Trophoblast cell (in vitro differentiated cells and primary cell): ENCODE measurements around the gene CREB5.

Source experiments
- DNase-seq, 2 donors: peaks; one replicate each; pipeline ENCODE4 v3.0.0-alpha.2; 2016
- H2AFZ ChIP-seq: 2 replicates; pipeline ENCODE4 v1.6.1; 2013; ENCODE audit warnings: low read length, moderate library complexity, mild to moderate bottlenecking; ENCODE audit not compliant: insufficient read depth, poor library complexity
- H2AK5ac ChIP-seq: 2 replicates; pipeline ENCODE4 v1.6.1; 2013; ENCODE audit warnings: mild to moderate bottlenecking, low read length
- H2BK120ac ChIP-seq: 2 replicates; pipeline ENCODE4 v1.6.1; 2013; ENCODE audit warnings: low read length, mild to moderate bottlenecking, moderate library complexity; ENCODE audit not compliant: insufficient read depth, poor library complexity
- H2BK12ac ChIP-seq: 2 replicates; pipeline ENCODE4 v1.6.1; 2013; ENCODE audit warnings: mild to moderate bottlenecking, low read length, moderate library complexity
- H2BK5ac ChIP-seq: 2 replicates; pipeline ENCODE4 v1.6.1; 2013; ENCODE audit warnings: low read length, low read depth, moderate library complexity, mild to moderate bottlenecking; ENCODE audit not compliant: poor library complexity
- H3K14ac ChIP-seq: 2 replicates; pipeline ENCODE4 v1.6.1; 2013; ENCODE audit warnings: mild to moderate bottlenecking, low read length
- H3K18ac ChIP-seq: 2 replicates; pipeline ENCODE4 v1.6.1; 2013; ENCODE audit warnings: mild to moderate bottlenecking, low read length
- H3K23ac ChIP-seq: 2 replicates; pipeline ENCODE4 v1.6.1; 2013; ENCODE audit warnings: low read length
- H3K27ac ChIP-seq: 2 replicates; pipeline ENCODE4 v1.5.1; 2013; ENCODE audit warnings: low read depth, mild to moderate bottlenecking, inconsistent platforms, low read length, moderate library complexity
- H3K27me3 ChIP-seq: 2 replicates; pipeline ENCODE4 v1.6.1; 2013; ENCODE audit warnings: inconsistent platforms, mild to moderate bottlenecking, low read length, moderate library complexity; ENCODE audit not compliant: insufficient read depth
- H3K36me3 ChIP-seq, 2 experiments: 1 replicate in 1 of 2; 2 replicates in 1 of 2; pipeline ENCODE4 v1.6.1; 2013; ENCODE audit warnings: low read length in 2 of 2, mild to moderate bottlenecking in 2 of 2, moderate library complexity in 1 of 2; ENCODE audit not compliant: insufficient read depth in 2 of 2, control insufficient read depth in 1 of 2
- H3K4ac ChIP-seq: 2 replicates; pipeline ENCODE4 v1.6.1; 2013; ENCODE audit warnings: low read depth, mild to moderate bottlenecking, low read length, moderate library complexity
- H3K4me1 ChIP-seq, 2 experiments: 1 replicate in 1 of 2; 2 replicates in 1 of 2; pipeline ENCODE4 v1.6.1; 2013; ENCODE audit warnings: low read length in 2 of 2, mild to moderate bottlenecking in 2 of 2, moderate library complexity in 1 of 2; ENCODE audit not compliant: insufficient read depth in 2 of 2, control insufficient read depth in 1 of 2
- H3K4me2 ChIP-seq: 2 replicates; pipeline ENCODE4 v1.6.1; 2013; ENCODE audit warnings: inconsistent platforms, mild to moderate bottlenecking, low read length, moderate library complexity
- H3K4me3 ChIP-seq: 2 replicates; pipeline ENCODE4 v1.5.1; 2013; ENCODE audit warnings: mild to moderate bottlenecking, low read depth, low read length, inconsistent platforms
- H3K79me1 ChIP-seq: one replicate; pipeline ENCODE4 v1.6.1; 2013; ENCODE audit warnings: low read length
- H3K79me2 ChIP-seq: 2 replicates; pipeline ENCODE4 v1.6.1; 2013; ENCODE audit warnings: low read length, mild to moderate bottlenecking; ENCODE audit not compliant: control insufficient read depth, insufficient read depth, poor library complexity
- H3K9ac ChIP-seq: 2 replicates; pipeline ENCODE4 v1.6.1; 2013; ENCODE audit warnings: mild to moderate bottlenecking, low read length
- H3K9me3 ChIP-seq: 2 replicates; pipeline ENCODE4 v1.6.1; 2013; ENCODE audit warnings: low read depth, mild to moderate bottlenecking, control low read depth, inconsistent platforms, low read length; ENCODE audit not compliant: insufficient read depth
- H4K12ac ChIP-seq: 2 replicates; pipeline ENCODE4 v1.6.1; 2013; ENCODE audit warnings: low read depth, mild to moderate bottlenecking, low read length, moderate library complexity
- H4K8ac ChIP-seq: 2 replicates; pipeline ENCODE4 v1.6.1; 2013; ENCODE audit warnings: low read depth, mild to moderate bottlenecking, low read length, moderate library complexity
- H4K91ac ChIP-seq: one replicate; pipeline ENCODE4 v1.6.1; 2013; ENCODE audit warnings: low read depth, mild to moderate bottlenecking, low read length, moderate library complexity
- WGBS: extraction: QIAGEN DNeasy Blood & Tissue Kit; methylation state at CpG from one replicate; pipeline ENCODE4 v1.1.7; 2013; ENCODE audit warnings: missing lambda C conversion rate; ENCODE audit not compliant: insufficient read length, insufficient coverage; ENCODE audit errors: extremely low coverage; 5-methylcytosine and 5-hydroxymethylcytosine counted together

CREB5 gene

DNA sequence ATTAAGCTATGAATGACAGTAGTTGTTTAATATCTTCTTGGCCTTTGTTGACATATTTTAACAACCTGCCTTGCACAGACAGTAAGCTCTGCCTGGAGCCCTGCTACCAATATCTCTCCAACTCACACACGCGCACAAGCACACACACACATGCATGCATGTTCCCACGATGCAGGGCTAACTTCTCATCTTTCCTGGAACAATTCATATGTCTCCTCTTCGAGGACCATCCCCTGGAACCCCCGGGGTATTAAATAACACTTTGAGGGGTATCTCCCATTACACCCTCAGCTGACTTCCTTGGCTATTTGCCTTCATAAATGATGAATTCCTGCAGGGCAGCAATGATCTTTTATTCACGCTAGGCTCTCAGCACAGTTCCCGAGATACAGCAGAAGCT, 287.8 kb downstream of the CREB5 start:
- WGBS, result no CpG with 5 or more reads among the region's 7 CpGs
- H3K9ac ChIP-seq, result no peak overlapping the region
- no peak for DNase-seq

DNA sequence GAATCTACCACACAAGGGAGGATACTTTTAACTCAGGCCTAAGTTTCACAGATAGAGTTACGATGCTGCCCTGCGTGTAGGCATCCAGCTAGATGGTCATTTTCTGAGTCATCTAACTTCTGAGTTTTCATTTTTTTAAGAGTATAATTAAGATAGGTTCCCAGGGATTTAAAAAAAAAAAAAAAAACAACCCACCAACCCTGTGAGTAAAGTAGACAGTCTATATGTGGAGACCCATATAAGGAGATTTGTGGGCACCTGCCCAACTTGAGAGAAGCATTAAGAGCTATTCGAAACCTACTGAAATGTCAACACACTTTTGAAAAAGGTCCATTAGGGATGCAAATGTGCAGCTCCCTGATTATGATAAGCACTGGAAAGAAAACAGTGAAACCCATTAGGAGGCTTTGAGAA, 288.5 kb downstream of the CREB5 start:
- no peaks in the 10 kb centered on the region for H3K9me3 ChIP-seq
- H3K4me3 ChIP-seq, result no peak overlapping the region
- no peaks in the 10 kb centered on the region for H3K27me3 ChIP-seq
- DNase-seq, result no peak
- H3K9ac ChIP-seq, result no peak overlapping the region
- no peak overlapping the region for H2BK5ac ChIP-seq
- H2AK5ac ChIP-seq, result no peak overlapping the region
- H4K91ac ChIP-seq, result no peak overlapping the region
- H3K4ac ChIP-seq, result no peak overlapping the region
- no CpG with 5 or more reads among the region's 3 CpGs for WGBS
- no peak overlapping the region for H2BK120ac ChIP-seq
- H3K4me1 ChIP-seq, result no peaks in the 10 kb centered on the region
- no peaks in the 10 kb centered on the region for H3K79me2 ChIP-seq
- no peaks in the 10 kb centered on the region for H3K36me3 ChIP-seq
- no peak overlapping the region for H3K4me2 ChIP-seq
- no peak overlapping the region for H3K27ac ChIP-seq
- no peak overlapping the region for H2BK12ac ChIP-seq
- no peak overlapping the region for H3K18ac ChIP-seq
- no peaks in the 10 kb centered on the region for H3K79me1 ChIP-seq
- no peak overlapping the region for H4K12ac ChIP-seq
- no peak overlapping the region for H3K14ac ChIP-seq
- H4K8ac ChIP-seq, result no peak overlapping the region
- no peak overlapping the region for H2AFZ ChIP-seq
- no peak overlapping the region for H3K23ac ChIP-seq

More for the DNA sequence above, 287.8 kb downstream of the CREB5 start:
- Histone ChIP-seq H3K4ac (no peak overlapping the region), H3K79me2 (no peaks in the 10 kb centered on the region), H4K12ac (no peak overlapping the region), H3K4me3 (no peak overlapping the region), H2BK12ac (no peak overlapping the region), H3K4me1 (peaks cover 0 to 2% of the 10 kb centered on the region in 2 experiments), H3K14ac (no peak overlapping the region), H2BK120ac (no peak overlapping the region), H3K9me3 (no peaks in the 10 kb centered on the region), H4K8ac (no peak overlapping the region), H3K36me3 (no peaks in the 10 kb centered on the region), H2AFZ (no peak overlapping the region), H3K23ac (no peak overlapping the region), H4K91ac (no peak overlapping the region), H2BK5ac (no peak overlapping the region), H3K4me2 (no peak overlapping the region), H3K27me3 (no peaks in the 10 kb centered on the region), H3K27ac (no peak overlapping the region), H3K79me1 (no peaks in the 10 kb centered on the region), H2AK5ac (no peak overlapping the region), H3K18ac (no peak overlapping the region)

DNA sequence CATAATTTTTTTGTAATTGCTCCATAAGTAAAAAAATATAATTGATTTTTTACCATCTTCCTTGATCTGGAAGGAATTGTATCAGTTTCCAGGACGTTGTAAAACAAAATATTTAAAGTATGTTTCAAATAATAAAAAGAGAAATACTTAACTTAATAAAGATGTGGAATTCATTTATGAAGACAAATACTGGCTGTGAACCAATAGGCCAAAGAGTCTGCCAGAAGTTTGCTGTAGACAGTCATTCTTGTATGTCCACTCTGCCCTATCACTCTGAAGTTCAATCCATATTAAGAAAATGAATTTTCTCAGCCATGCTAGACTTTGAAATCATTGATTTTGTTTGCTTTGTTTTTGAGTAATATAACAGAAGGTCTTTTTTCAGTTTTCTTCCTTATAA, 289.4 kb downstream of the CREB5 start:
- Histone ChIP-seq H3K9ac (no peak overlapping the region), H2AK5ac (no peak overlapping the region), H2BK12ac (no peak overlapping the region), H3K4me3 (no peak overlapping the region), H3K4ac (no peak overlapping the region), H3K4me2 (no peak overlapping the region), H2BK120ac (no peak overlapping the region), H3K27me3 (no peaks in the 10 kb centered on the region), H3K79me1 (no peaks in the 10 kb centered on the region), H4K91ac (no peak overlapping the region), H3K79me2 (no peaks in the 10 kb centered on the region), H3K4me1 (no peaks in the 10 kb centered on the region), H2BK5ac (no peak overlapping the region), H3K14ac (no peak overlapping the region), H3K23ac (no peak overlapping the region), H4K8ac (no peak overlapping the region), H4K12ac (no peak overlapping the region), H3K27ac (no peak overlapping the region), H2AFZ (no peak overlapping the region), H3K9me3 (no peaks in the 10 kb centered on the region), H3K18ac (no peak overlapping the region), H3K36me3 (no peaks in the 10 kb centered on the region)
- no CpG with 5 or more reads among the region's 1 CpG for WGBS
- no peak for DNase-seq

DNA sequence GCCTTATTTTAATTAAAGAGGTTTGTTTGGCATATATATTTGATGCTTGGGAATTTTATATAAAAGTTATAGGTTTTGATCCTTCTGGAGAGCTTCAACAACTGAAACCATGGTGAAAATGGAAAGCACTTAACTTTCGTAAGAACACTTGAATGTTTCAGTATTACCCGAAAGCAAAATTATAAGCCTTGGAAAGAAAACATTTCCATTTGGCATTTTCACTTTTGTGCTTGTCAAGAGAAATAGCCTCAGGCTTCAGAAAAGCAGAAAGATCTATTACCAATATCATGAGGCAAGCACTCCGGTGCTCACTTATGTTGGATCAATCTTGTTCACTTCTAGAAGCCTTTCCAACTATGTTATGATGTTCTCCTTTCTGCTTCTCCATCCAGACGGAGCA, 289.9 kb downstream of the CREB5 start:
- Histone ChIP-seq H3K4me3 (no peak overlapping the region), H4K91ac (no peak overlapping the region), H2BK12ac (no peak overlapping the region), H3K4me2 (no peak overlapping the region), H3K9me3 (no peaks in the 10 kb centered on the region), H2BK5ac (no peak overlapping the region), H3K4ac (no peak overlapping the region), H3K9ac (no peak overlapping the region), H3K27ac (no peak overlapping the region), H3K79me1 (no peaks in the 10 kb centered on the region), H2AFZ (no peak overlapping the region), H4K12ac (no peak overlapping the region), H3K14ac (no peak overlapping the region), H3K18ac (no peak overlapping the region), H3K23ac (no peak overlapping the region), H2AK5ac (no peak overlapping the region), H3K4me1 (no peaks in the 10 kb centered on the region), H3K36me3 (no peaks in the 10 kb centered on the region), H2BK120ac (no peak overlapping the region), H4K8ac (no peak overlapping the region), H3K27me3 (no peaks in the 10 kb centered on the region), H3K79me2 (peaks cover 2% of the 10 kb centered on the region)
- WGBS, result no CpG with 5 or more reads among the region's 4 CpGs
- no peak for DNase-seq
